HG03045 (cell line): Measurements from ENCODE around the gene HS3ST4.

Experiments
- ATAC-seq: cut with Tn5 transposase; IDR thresholded peaks from one replicate; pipeline ENCODE4 v1.9.1; 2021; ENCODE audit warnings: mild to moderate bottlenecking, moderate library complexity; ENCODE audit not compliant: unreplicated experiment

The HS3ST4 gene

DNA sequence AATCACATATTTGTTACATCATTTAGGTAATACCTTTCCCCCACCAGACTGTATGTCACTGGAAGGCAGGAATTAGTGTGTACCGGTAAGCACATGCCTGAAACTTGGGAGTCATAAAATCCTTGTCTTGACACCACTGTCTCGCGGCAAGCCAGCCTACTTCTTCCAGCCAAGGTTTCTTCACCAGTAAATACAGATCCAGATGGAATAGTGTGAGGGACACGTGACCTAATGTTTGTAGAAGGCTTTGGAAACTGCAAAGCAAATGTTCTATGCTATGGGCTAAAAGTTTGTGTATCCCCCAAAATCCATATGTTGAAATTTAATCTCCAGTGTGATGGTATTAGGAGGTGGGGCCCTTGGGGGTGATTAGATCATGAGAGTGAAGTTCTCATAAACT, 126.1 kb downstream of the HS3ST4 start:
- no peak for ATAC-seq

DNA sequence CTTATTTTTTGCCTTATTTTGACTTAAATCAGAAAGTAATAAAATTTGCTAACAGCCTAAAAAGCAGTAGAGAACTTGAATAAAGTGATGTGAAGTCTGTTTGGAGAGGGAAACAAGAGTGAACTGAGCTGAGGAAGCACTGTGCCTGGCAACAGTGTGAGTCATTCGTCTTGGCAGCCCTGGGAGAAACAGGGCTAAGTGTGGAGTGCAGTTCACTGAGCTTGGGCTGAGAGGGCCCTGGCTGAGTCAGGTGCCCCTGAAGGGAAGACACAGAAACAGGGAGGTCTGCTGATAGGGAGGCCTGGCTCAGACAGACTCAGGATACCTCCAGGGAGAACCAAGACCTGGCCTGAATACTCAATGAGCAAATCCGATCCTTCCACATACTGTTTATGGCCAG, 132.1 kb downstream of the HS3ST4 start:
- no peak for ATAC-seq

DNA sequence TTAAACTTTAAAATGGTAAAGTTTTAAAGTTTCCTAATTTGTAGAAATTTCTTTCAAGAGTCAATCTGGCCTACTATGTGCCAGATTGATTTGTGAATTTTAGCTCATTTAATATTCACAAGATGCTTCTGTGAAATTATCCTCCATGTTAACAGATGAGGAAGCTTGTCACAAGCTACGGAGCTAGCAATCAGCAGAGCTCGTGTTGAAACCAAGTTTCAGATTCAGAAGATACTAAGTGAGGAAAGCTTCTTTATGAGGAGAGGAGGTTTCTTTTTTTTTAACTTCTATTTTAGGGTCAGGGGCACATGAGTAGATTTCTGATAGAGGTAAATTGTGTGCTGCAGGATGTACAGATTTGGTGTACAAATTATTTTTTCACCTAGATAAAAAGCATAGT, 135.9 kb downstream of the HS3ST4 start:
- no peak for ATAC-seq

DNA sequence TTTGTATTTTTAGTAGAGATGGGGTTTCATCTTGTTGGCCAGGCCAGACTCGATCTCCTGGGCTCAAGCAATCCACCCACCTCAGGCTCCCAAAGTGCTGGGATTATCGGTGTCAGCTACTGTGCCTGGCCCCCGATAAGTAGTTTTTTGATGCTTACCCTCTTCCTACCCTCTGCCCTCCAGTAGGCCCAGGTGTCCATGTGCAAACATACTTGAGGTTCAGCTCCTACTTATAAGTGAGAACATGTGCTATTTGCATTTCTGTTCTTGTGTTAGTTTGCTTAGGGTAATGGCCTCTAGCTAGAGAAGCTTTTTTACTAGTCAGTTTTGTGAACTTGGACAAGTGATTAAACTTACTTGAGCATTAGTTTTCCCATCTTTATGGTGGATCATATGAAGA, 136.8 kb downstream of the HS3ST4 start:
- no peak for ATAC-seq

DNA sequence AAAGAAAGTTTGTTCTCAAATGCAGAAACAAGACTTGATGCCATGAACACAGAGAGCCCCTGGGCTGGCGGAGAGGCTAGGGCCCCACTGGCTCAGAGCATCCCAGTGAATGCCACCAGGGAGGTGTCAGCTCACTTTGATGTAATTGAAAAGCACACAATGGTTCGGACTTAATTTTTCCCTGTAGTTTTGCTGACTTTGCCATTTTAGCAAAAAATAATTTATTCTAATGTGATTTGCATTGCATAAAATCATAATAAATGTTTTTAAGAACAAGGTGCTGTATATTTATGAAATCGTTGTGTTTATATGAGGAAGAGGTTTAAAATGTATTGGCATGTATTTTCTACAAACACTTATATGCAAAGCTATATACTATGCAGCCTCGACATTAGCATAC, 140.5 kb downstream of the HS3ST4 start:
- no peak for ATAC-seq

DNA sequence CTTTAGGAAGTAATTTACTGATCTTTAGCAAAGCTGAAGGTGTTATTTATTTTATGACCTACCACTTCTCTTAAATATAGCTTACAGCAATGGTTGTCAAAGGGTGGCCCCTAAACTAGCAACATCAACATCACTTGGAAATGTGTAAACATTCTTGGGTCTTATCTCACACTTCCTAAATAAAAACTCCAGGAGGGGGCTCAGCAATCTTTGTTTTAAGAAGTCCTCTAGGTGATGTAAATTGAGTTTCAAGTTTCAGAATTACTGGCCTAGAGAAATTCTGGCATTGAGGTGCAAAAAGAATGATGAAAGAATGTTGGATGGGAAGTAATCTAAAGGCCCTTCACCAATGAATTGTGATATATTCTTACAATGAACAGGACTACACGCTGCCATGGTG, 142.3 kb downstream of the HS3ST4 start:
- ATAC-seq, result no peak

DNA sequence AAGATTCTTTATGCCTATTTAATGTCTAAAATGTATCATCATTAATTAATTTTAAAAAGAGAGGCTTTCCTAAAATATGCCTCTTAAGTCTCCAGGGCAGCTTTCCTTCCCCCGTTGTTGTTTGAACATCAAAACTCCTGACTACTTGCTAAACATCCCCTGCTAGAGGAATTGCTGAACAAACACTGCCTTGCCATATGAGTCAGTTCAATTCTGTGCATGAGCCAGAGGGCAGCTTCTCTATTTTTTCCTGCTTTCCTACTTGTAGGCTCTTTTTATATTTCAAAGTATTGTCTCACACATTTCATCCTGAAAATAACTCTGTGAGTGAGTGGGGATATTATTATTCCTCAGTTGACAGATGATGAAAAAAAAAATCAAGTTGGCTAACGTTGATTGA, 143.4 kb downstream of the HS3ST4 start:
- no peak for ATAC-seq

DNA sequence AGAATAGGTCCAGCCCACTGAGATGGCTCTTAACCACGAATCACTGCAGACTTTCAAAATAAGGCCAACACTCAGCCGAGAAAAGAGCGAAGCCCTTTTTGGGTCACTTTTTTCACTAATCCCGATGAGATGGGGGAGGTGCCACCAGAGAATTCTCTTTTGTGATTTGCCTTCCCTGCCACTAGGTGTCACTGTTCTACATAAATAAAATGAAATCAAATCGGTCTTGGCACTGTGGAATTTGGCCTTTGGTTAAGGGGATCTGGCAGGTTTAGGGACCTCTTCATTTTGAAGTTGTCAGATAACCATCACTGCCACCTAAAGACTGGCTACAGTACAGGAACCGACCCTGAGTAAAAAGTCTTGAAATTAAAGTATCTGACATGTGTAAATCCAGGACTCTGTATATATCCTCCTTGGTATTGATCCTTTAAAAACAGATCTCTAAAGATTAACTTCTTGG, 147.0 kb downstream of the HS3ST4 start:
- ATAC-seq, result no peak

DNA sequence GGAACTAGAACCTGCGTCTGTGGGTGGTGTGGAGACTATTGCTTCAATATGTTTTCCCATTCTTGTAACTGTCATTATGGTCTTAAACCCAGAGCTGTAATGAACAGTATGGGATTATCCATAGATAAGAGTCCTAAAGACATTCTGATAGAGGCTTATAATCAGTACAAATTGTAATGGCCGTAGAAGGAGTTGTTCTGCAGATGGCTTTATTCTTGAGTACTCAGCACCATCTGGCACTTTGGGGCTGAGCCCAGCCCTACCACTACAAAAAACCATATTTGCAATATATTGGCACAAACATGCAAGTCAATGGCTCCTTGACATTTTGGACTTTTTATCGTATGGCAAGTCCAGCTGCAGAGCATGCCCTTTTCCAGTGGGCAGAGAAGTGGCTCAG, 150.0 kb downstream of the HS3ST4 start:
- no peak for ATAC-seq

DNA sequence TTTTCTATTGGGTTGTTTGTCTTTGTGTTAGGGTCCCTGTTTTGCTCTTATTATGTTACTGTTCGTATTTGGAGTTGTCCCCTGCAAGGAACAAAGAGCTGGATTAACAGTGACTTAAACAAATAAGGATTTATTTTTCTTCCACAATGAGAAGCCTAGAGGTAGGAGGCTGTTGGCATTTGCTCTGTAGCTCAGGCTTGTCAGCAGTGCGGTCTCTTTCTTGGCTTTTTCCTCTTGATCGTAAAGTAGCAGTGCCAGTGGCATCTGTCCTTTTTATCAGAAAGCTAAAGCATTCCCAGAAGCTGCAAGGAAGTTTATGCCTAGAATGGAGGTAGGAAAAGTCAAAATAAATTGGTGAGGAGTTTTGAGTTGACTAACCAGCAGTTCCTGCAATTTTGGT, 154.1 kb downstream of the HS3ST4 start:
- ATAC-seq, result no peak

DNA sequence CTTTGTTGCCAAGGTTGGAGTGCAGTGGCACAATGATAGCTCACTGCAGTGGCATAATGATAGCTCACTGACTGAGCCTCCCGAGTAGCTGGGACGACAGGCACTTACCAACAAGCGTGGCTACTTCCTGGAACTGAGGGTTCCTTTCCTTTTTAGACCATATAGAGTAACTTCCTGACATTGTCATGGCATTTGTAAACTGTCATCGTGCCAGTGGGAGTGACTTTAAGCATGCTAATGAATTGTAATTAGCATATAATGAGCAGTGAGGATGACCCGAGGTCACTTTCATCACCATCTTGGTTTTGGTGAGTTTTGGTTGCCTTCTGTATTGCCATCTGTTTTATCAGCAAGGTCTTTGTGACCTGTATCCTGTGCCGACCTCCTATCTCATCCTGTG, 162.4 kb downstream of the HS3ST4 start:
- ATAC-seq, result no peak

DNA sequence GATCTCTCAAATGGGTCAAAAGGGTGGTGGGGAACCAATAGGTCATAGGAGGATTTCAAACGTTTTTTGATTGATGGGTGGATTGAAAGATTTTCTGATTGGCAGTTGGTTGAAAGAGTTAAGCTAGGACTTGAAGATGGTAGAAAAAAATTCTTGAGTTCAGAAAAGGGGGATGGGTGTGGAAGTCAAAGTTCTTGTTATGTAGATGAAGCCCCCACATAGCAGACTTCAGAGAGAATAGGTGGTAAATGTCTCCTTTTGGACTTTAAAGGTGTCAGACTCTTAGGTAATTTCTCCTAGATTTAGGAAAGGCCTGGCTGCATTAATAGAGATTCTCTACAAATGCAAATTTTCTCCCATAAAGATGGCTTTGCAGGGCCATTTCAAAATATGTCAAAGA, 163.3 kb downstream of the HS3ST4 start:
- no peak for ATAC-seq

DNA sequence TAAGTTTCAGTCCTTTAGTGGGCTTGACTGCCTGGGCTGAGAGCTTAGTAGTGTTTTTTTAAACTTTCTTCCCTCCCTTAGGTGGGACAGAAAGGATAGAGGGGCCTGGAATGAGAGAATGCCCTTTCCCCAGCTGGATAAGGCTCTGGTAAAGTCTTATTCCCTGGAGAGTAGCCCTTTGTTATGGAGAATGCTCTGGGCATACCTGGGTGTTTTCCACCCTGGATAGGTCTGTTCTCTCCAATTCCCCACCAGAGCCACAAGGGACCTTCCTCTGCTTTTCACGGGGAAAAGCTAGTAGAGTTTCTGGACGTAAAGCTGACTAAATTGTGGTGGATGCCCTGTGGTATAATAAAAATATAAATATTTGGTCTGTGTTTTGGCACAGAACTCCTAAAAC, 164.1 kb downstream of the HS3ST4 start:
- no peak for ATAC-seq

DNA sequence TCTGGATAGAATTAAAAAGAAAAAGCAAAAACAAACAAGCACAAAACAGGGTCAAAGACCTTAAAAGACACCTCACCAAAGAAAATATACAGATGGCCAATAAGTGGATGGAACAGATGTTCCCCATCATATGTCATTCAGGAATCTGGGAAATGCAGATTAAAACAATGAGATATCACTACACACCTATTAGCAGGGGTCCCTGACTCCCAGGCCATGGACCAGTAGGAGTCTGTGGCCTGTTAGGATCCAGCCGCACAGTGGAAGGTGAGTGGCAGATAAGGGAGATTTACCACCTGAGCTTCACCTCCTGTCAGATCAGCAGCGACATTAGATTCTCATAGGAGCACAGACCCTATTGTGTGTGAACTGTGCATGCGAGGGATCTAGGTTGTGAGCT, 167.9 kb downstream of the HS3ST4 start:
- no peak for ATAC-seq

DNA sequence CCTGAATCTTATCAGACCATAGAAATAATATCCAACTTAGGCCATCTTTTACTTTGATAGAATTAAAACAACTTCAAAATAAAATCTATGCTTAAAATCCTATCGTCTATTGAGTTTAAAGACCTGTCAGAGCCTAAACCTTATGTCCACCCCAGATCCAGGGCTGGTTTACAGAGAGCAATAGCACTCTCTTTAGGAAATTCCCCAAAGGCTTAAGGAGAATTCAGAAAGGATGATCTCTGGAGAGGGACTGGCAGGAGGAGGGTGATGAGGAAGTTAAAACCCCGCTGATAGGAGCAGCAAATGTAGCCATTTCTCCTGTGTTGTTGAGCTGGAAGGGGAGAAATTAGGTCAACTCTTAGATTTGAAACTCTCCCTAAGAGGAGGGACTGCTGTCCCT, 175.3 kb downstream of the HS3ST4 start:
- no peak for ATAC-seq

DNA sequence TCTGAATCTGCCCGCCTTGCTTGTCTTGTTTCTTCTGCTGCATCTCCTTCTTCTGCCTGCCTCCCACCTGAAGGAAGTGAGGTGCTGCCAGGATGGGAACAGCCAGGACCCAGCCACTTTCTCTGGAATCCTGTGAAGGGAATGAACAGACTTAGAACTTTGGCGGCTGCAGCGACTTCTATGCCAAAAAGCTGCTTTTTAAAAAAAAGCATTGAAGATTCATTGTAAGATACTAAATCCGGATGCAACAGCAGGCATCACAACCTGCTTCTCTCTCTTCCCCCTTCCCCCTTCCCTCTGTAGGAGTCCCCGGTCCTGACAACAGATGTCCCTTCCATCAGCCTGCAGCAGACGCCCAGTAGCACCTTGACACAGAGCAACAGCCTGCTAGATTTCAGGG, 176.3 kb downstream of the HS3ST4 start:
- ATAC-seq, result no peak

DNA sequence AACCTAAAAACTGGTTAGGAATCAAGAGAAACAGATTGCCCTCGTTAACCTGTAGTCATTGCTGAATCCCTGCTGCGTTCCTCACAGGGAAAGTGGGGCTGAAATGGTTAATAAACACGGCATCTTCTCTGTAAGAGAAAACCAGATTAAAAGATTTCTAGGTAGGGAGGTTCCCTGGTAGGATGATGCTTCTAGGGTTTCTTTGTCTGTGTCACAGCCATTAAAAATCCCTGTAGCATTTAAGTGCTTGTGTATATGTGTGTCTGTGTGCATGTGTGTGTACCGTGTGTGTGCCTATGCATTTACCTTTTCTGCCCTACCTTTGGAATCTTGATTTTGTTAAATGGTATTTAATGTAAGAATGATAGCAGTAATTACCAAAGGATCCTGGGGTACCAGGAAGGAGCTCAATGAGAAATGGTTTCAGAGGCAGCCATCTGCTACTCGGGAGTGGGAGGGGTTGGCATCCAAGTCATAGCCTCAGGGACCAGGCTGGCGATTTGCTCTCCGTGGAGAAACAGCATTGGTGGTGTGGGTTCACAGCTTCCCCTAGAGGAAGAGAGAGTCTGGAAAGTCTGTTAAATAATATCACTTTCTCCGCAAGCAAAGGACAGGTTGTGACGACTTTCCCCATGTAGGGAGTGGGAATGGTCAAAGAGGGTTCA, 177.1 kb downstream of the HS3ST4 start:
- no peak for ATAC-seq

DNA sequence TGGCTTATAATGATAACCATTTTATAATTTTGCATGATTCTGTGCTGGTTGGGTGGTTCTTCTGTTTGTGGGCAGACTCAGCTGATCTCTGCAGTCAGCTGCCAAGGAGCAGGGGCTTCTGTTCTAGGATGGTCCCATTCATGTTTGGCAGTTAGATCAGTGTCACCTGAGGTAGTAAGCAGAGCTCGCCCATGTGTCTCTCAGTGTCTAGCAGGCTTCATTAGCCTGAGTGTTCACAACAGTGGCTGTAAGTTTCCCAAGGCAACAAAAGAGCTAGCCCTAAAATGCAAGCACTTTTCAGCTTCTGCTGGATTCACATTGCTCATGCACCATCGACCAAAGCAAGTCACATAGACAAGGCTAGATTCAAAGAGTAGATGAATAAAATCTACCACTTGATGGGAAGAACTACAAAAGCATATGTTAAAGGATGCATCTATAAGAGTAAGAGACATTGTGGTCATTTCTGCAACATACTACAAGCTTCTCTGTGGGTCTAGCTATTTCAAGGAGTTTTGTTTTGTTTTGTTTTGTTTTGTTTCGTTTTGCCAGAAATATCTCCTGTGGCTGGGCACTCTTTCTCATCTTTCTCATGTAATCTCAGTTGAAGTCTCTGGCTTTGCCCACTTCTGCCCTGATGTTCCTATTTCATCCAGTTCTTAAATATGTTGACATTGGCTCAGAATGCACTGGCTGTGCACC, 180.8 kb downstream of the HS3ST4 start:
- ATAC-seq, result no peak

DNA sequence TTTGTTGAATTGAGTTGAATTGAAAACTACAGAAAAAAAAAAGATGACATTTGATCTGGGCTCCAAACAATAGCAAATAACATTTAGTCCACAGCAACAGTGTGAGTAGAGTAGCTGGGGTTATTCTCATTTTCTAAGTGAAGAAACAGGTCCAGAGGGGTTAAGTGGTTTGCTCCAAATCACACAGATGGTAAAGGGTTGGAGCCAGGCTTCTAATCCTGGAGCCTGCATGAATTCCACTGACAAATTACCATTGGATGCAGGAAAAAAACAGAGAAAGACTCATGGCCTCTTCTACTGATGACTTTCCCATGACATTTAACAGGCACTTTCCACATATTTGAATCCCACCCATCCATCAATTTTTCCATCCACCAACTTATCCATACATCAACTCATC, 182.4 kb downstream of the HS3ST4 start:
- no peak for ATAC-seq

DNA sequence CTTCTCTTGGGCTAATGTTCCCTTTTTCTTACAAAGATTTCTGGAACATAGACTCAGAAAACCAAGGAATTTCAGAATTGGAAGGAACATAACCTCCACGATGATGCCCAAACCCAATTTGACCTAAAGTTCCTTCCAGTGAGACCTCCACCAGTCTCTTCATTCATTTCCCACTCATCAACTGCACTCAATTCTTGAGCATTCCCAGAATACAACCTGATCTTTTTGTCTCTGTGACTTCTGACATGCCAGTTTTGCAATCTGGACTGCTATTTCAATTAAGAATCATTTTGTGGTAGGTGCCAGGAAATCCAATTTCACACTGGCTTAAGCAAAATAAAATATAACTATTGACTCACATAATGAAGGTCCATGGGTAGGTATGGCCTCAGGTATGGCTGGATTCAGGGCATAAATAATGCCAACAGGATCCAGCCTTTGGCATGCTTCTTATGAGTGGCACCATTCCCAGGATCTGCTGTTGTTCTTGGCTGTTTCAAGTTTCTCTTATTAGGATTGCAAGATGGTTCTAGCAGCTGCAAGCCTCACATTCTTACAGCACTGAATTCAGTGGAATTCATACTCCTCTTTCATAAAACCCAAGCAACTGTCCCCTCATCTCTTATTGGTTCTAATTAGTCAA, 184.3 kb downstream of the HS3ST4 start:
- ATAC-seq, result no peak

DNA sequence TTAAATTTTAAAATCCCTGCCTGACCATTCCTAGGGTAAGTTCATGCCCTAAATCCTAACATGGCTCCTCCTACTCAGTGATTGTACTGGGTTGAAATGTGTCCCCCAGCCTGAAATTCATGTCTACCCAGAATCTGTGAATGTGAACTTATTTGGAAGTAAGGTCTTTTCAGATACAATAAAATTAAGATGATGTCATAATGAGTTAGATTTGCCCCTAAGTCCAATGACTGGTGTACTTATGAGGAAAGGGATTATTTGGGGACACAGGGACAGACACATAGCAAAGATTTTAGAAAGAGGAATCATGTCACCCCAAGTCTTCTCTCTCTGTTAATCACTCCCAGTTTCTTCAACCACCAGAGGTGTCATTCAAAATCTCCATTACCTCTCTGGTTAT, 185.3 kb downstream of the HS3ST4 start:
- ATAC-seq, result no peak

DNA sequence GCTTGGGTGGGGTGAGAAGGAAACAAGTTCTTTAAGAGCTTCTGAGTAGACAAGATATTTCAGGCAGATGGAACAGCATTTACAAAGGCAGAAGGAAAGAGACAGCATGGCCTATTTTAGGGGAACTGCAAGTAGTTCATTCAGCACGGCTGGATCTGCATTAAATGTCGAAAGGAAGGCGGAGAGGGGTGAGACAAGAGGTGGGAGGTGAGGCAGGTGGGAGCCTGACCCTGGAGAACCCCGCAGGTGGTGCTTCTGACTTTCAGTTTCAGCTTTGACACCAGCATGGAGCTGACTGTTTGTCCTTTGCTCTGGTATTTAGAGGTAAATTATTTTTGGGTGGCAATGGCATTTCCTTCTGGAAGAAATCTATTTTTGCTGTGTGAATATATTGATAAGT, 194.8 kb downstream of the HS3ST4 start:
- ATAC-seq, result no peak
